ENCODE data around the gene ERI2. TPM values are rescaled to one million over a fixed set of nuclear protein-coding genes. Genes with fewer than 3 reads are reported as not detected.

Gene ERI2
- total RNA-seq, 1 donor from 2014 or later = 15.1 TPM

- H3K27me3 Mint-ChIP-seq = no peaks in the 10 kb centered on the region
- peaks cover 20% of the 10 kb centered on the region for H3K4me1 Mint-ChIP-seq
- H3K36me3 Mint-ChIP-seq (ENCODE audit: low read depth) = peaks cover 9% of the 10 kb centered on the region
- intact Hi-C loops (cut with micrococcal nuclease) = loop anchor here (10.0 kb wide), 1 partner anchor 501 kb away; no protein-coding TSS in a partner anchor
- DNase-seq = no peak
- H3K4me3 Mint-ChIP-seq = no peak overlapping the region
- H3K27ac Mint-ChIP-seq = peak overlapping the region; percentile 41
- no peaks in the 10 kb centered on the region for H3K9me3 Mint-ChIP-seq
Observed at GRCh38 chr16:20803561-20804214, 2.6 kb downstream of the ERI2 start.

GRCh38 chr16:20803192-20803560, 3.1 kb downstream of the ERI2 start:
- intact Hi-C loops (cut with micrococcal nuclease) = loop anchor here (10.0 kb wide), 1 partner anchor 502 kb away; no protein-coding TSS in a partner anchor
- no peak for DNase-seq
- no peak overlapping the region for H3K4me3 Mint-ChIP-seq
- peaks cover 10% of the 10 kb centered on the region for H3K36me3 Mint-ChIP-seq (ENCODE audit: low read depth)
- H3K4me1 Mint-ChIP-seq = peaks cover 23% of the 10 kb centered on the region
- H3K27me3 Mint-ChIP-seq = no peaks in the 10 kb centered on the region
- H3K9me3 Mint-ChIP-seq = no peaks in the 10 kb centered on the region
- H3K27ac Mint-ChIP-seq = no peak overlapping the region

GRCh38 chr16:20801278-20801677, 5.0 kb downstream of the ERI2 start:
- Mint-ChIP-seq H3K9me3 (no peaks in the 10 kb centered on the region), H3K27ac (no peak overlapping the region), H3K36me3 (ENCODE audit: low read depth) (peaks cover 14% of the 10 kb centered on the region), H3K4me3 (no peak overlapping the region), H3K27me3 (no peaks in the 10 kb centered on the region), H3K4me1 (peaks cover 20% of the 10 kb centered on the region)
- no peak for DNase-seq
- intact Hi-C loops (cut with micrococcal nuclease) = loop anchor here (10.0 kb wide), 1 partner anchor 504 kb away; no protein-coding TSS in a partner anchor

GRCh38 chr16:20799599-20799998, 6.7 kb downstream of the ERI2 start:
- Mint-ChIP-seq H3K4me3 (no peak overlapping the region), H3K9me3 (no peaks in the 10 kb centered on the region), H3K4me1 (peaks cover 17% of the 10 kb centered on the region), H3K27ac (no peak overlapping the region), H3K27me3 (no peaks in the 10 kb centered on the region), H3K36me3 (ENCODE audit: low read depth) (peaks cover 14% of the 10 kb centered on the region)
- DNase-seq = no peak
- intact Hi-C loops (cut with micrococcal nuclease) = loop anchor here (1.0 kb wide), 1 partner anchor 284 kb away; no protein-coding TSS in a partner anchor

GRCh38 chr16:20798364-20798763, 7.9 kb downstream of the ERI2 start:
- peaks cover 14% of the 10 kb centered on the region for H3K36me3 Mint-ChIP-seq (ENCODE audit: low read depth)
- H3K27ac Mint-ChIP-seq = no peak overlapping the region
- peaks cover 15% of the 10 kb centered on the region for H3K4me1 Mint-ChIP-seq
- H3K9me3 Mint-ChIP-seq = no peaks in the 10 kb centered on the region
- intact Hi-C loops (cut with micrococcal nuclease) = no loop called here
- no peak for DNase-seq
- H3K27me3 Mint-ChIP-seq = no peaks in the 10 kb centered on the region
- no peak overlapping the region for H3K4me3 Mint-ChIP-seq

- DNase-seq = no peak
- peaks cover 3% of the 10 kb centered on the region for H3K36me3 Mint-ChIP-seq (ENCODE audit: low read depth)
- intact Hi-C loops (cut with micrococcal nuclease) = no loop called here
- H3K4me1 Mint-ChIP-seq = peaks cover 1% of the 10 kb centered on the region
- no peak overlapping the region for H3K4me3 Mint-ChIP-seq
- H3K27me3 Mint-ChIP-seq = no peaks in the 10 kb centered on the region
- no peak overlapping the region for H3K27ac Mint-ChIP-seq
- H3K9me3 Mint-ChIP-seq = no peaks in the 10 kb centered on the region
Observed at GRCh38 chr16:20791923-20792612, 14.2 kb downstream of the ERI2 start.

GRCh38 chr16:20789130-20789529, 17.1 kb downstream of the ERI2 start:
- no peak overlapping the region for H3K4me3 Mint-ChIP-seq
- no peaks in the 10 kb centered on the region for H3K9me3 Mint-ChIP-seq
- H3K27ac Mint-ChIP-seq = no peak overlapping the region
- intact Hi-C loops (cut with micrococcal nuclease) = no loop called here
- no peaks in the 10 kb centered on the region for H3K27me3 Mint-ChIP-seq
- H3K4me1 Mint-ChIP-seq = no peaks in the 10 kb centered on the region
- no peaks in the 10 kb centered on the region for H3K36me3 Mint-ChIP-seq (ENCODE audit: low read depth)
- no peak for DNase-seq

- intact Hi-C loops (cut with micrococcal nuclease) = no loop called here
- H3K27ac Mint-ChIP-seq = no peak overlapping the region
- no peak overlapping the region for H3K4me3 Mint-ChIP-seq
- no peaks in the 10 kb centered on the region for H3K36me3 Mint-ChIP-seq (ENCODE audit: low read depth)
- no peaks in the 10 kb centered on the region for H3K4me1 Mint-ChIP-seq
- H3K27me3 Mint-ChIP-seq = no peaks in the 10 kb centered on the region
- no peak for DNase-seq
- no peaks in the 10 kb centered on the region for H3K9me3 Mint-ChIP-seq
Observed at GRCh38 chr16:20784204-20784603, 22.1 kb downstream of the ERI2 start.

GRCh38 chr16:20782470-20782869, 23.8 kb downstream of the ERI2 start:
- no peak overlapping the region for H3K4me3 Mint-ChIP-seq
- intact Hi-C loops (cut with micrococcal nuclease) = no loop called here
- H3K27ac Mint-ChIP-seq = no peak overlapping the region
- H3K36me3 Mint-ChIP-seq (ENCODE audit: low read depth) = no peaks in the 10 kb centered on the region
- no peak for DNase-seq
- no peaks in the 10 kb centered on the region for H3K9me3 Mint-ChIP-seq
- no peaks in the 10 kb centered on the region for H3K27me3 Mint-ChIP-seq
- H3K4me1 Mint-ChIP-seq = no peaks in the 10 kb centered on the region

- Mint-ChIP-seq H3K27ac (no peak overlapping the region), H3K4me1 (no peaks in the 10 kb centered on the region), H3K9me3 (no peaks in the 10 kb centered on the region), H3K4me3 (no peak overlapping the region), H3K36me3 (ENCODE audit: low read depth) (no peaks in the 10 kb centered on the region), H3K27me3 (no peaks in the 10 kb centered on the region)
- intact Hi-C loops (cut with micrococcal nuclease) = no loop called here
- DNase-seq = no peak
Observed at GRCh38 chr16:20781697-20782096, 24.6 kb downstream of the ERI2 start.

- peak; percentile 89 for DNase-seq
- intact Hi-C loops (cut with micrococcal nuclease) = no loop called here
- Mint-ChIP-seq H3K9me3 (no peaks in the 10 kb centered on the region), H3K4me1 (no peaks in the 10 kb centered on the region), H3K27me3 (no peaks in the 10 kb centered on the region), H3K27ac (no peak overlapping the region), H3K36me3 (ENCODE audit: low read depth) (no peaks in the 10 kb centered on the region), H3K4me3 (no peak overlapping the region)
Observed at GRCh38 chr16:20774703-20775362, 31.4 kb downstream of the ERI2 start.

- intact Hi-C loops (cut with micrococcal nuclease) = no loop called here
- no peak for DNase-seq
- Mint-ChIP-seq H3K27ac (no peak overlapping the region), H3K27me3 (no peaks in the 10 kb centered on the region), H3K4me1 (no peaks in the 10 kb centered on the region), H3K4me3 (no peak overlapping the region), H3K9me3 (no peaks in the 10 kb centered on the region), H3K36me3 (ENCODE audit: low read depth) (no peaks in the 10 kb centered on the region)
Observed at GRCh38 chr16:20773679-20774078, 32.6 kb downstream of the ERI2 start.

- Mint-ChIP-seq H3K36me3 (ENCODE audit: low read depth) (no peaks in the 10 kb centered on the region), H3K4me1 (peaks cover 5% of the 10 kb centered on the region), H3K27me3 (no peaks in the 10 kb centered on the region), H3K9me3 (no peaks in the 10 kb centered on the region), H3K4me3 (no peak overlapping the region), H3K27ac (no peak overlapping the region)
- intact Hi-C loops (cut with micrococcal nuclease) = no loop called here
- DNase-seq = no peak
Observed at GRCh38 chr16:20768818-20769217, 37.5 kb downstream of the ERI2 start.

- Mint-ChIP-seq H3K4me1 (peaks cover 11% of the 10 kb centered on the region), H3K36me3 (ENCODE audit: low read depth) (no peaks in the 10 kb centered on the region), H3K9me3 (no peaks in the 10 kb centered on the region), H3K4me3 (no peak overlapping the region), H3K27ac (no peak overlapping the region), H3K27me3 (no peaks in the 10 kb centered on the region)
- intact Hi-C loops (cut with micrococcal nuclease) = no loop called here
- no peak for DNase-seq
Observed at GRCh38 chr16:20768121-20768520, 38.2 kb downstream of the ERI2 start.
